SKM-1 treated with dmso at 0.1 percent for 144 hours (cell line): ENCODE results near the gene FAM171A1.
A peak's percentile ranks its signal among the peaks of the same experiment; 100 is the strongest.
"Not testable (repeated sequence)": the region's sequence is repeated elsewhere in the genome, so short reads cannot be mapped to it uniquely, and the experiment has no call there.

Source experiments
- DNase-seq: peaks from one replicate; lab custom pipeline; 2025; ENCODE audit not compliant: unreplicated experiment; lab: John Stamatoyannopoulos, UW

FAM171A1 gene

GRCh38 chr10:15293862-15294842 lies 76.9 kb downstream of the FAM171A1 start:
- DNase-seq, result no peak

- no peak for DNase-seq
Observed at GRCh38 chr10:15290671-15291070, 80.4 kb downstream of the FAM171A1 start.

- DNase-seq, result no peak
Observed at GRCh38 chr10:15290150-15290549, 80.9 kb downstream of the FAM171A1 start.

GRCh38 chr10:15280974-15281373 lies 90.1 kb downstream of the FAM171A1 start:
- DNase-seq, result no peak

GRCh38 chr10:15280462-15280861 lies 90.6 kb downstream of the FAM171A1 start:
- DNase-seq, result no peak

- no peak for DNase-seq
Observed at GRCh38 chr10:15279236-15279635, 91.9 kb downstream of the FAM171A1 start.

GRCh38 chr10:15278786-15279185 lies 92.3 kb downstream of the FAM171A1 start:
- no peak for DNase-seq

GRCh38 chr10:15276039-15276438 lies 95.0 kb downstream of the FAM171A1 start:
- not testable (repeated sequence) for DNase-seq

- DNase-seq, result not testable (repeated sequence)
Observed at GRCh38 chr10:15269838-15270237, 101.3 kb downstream of the FAM171A1 start.

GRCh38 chr10:15267496-15267895 lies 103.6 kb downstream of the FAM171A1 start:
- no peak for DNase-seq

GRCh38 chr10:15266117-15266516 lies 105.0 kb downstream of the FAM171A1 start:
- DNase-seq, result no peak

- DNase-seq, result no peak
Observed at GRCh38 chr10:15265558-15265957, 105.5 kb downstream of the FAM171A1 start.

GRCh38 chr10:15265056-15265455 lies 106.0 kb downstream of the FAM171A1 start:
- no peak for DNase-seq

GRCh38 chr10:15263657-15264323 lies 107.3 kb downstream of the FAM171A1 start:
- DNase-seq, result no peak

GRCh38 chr10:15262036-15262713 lies 108.9 kb downstream of the FAM171A1 start:
- no peak for DNase-seq

GRCh38 chr10:15259136-15259535 lies 112.0 kb downstream of the FAM171A1 start:
- no peak for DNase-seq

- DNase-seq, result no peak
Observed at GRCh38 chr10:15258255-15258654, 112.8 kb downstream of the FAM171A1 start.

- DNase-seq, result no peak
Observed at GRCh38 chr10:15255961-15256360, 115.1 kb downstream of the FAM171A1 start.

GRCh38 chr10:15254808-15255648 lies 116.1 kb downstream of the FAM171A1 start:
- DNase-seq, result peak; percentile 7

GRCh38 chr10:15253951-15254807 lies 116.9 kb downstream of the FAM171A1 start:
- no peak for DNase-seq
